ELF-1 (cell line): ENCODE results near the gene SLC25A47.

Experiments used
- DNase-seq: peaks from one replicate; pipeline ENCODE4 v3.0.0-alpha.2; 2016; ENCODE audit warnings: low read depth, low spot score

Gene SLC25A47

DNA sequence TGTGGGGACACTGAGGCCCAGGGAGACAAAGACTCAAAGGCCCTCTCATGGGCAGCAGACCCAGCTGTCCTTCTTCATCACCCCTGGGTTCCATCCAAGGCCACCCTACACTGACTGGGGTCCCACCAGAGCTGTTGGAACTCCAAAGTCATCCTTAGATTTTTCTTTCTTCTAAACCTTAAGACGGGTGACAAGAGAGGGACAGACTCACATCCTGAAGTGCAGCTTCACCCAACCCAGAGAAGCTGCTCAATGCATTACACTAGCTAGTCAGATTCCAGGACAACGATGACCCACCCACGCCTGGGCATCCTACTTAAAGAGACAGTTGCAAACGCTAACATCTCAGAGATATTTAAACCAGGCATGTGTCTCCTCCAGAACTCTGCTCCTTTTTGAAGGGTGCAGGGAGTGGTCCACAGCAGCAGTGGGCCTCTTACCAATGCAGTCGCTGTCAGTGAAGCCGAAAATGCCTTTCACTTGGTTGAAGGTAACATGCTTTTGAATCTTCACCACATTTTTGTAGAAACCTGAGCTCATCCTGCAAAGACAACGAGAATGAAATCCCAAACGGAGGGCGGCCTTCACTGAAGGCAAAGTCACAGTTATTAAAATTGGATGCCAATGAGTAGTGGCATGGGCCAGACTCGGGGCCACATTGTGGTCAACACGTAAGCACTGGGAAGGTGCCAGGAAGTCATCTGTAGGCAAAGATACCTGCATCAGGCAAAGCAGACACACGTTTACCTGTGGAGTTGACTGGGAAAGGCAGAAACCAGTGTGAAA lies 23.4 kb downstream of the SLC25A47 start:
- DNase-seq, result no peak

DNA sequence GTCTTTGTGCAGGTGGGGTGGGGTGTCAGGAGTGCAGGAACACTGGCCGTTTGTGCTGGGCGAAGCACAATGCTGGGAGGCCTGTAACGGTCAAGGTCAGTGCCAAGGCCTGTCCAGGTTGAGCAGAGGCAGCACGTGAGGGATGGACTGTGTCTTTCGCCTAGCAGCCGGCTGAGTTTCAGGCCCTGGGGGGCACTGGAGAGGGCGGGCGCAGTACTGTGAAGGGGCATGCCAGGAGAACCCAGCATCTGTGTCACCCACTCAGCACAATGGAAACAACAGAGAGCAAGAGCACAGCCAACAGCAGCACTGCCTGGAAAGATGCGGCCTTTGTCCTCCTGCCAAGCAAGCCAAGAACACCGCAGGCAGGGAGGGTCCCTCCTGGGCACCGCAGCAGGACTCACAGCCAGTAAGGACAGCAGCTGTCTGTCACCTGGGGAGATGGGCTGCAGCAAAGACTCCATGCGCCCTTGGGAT lies 25.2 kb downstream of the SLC25A47 start:
- no peak for DNase-seq

DNA sequence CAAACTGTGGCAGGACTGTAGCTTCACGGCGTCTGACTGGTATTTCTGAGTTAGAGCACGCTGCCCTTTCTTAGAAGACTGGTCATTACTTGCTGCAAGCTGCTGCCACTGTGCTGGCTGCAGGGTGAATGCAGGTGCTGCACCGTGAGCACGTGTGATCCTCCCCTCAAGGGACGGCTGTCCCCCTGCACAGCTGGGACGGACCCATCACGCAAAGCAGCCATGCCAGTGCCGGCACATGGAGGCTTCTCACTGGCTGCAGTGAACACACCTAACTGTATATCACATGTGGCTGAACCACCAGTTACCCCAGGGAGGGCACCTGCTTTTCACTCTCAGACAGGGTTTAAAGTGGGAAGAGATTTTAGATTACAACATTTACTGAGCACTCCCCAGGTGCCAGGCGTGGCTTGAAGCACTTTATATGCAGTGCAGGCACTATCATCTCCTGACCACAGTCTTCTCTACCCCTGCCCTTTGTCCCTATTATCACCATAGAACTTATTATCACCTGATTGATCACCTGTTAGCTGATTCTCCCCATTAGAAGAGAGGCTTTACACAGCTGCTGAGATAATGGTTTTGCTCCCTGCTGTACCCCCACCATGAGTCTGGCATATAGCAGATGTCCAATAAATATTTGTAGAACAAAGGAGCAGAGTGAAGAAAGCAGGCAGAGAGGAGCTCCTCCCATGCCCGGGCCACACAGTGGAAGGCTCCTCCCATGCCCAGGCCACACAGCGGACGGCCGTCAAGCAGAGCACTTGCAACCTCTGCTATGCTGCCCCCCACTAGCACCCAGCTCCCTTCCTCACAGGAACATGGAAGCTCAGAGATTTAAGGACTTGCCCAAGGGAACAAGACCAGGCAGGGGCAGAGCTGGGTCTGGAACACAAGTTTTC lies 25.9 kb downstream of the SLC25A47 start:
- DNase-seq, result no peak

DNA sequence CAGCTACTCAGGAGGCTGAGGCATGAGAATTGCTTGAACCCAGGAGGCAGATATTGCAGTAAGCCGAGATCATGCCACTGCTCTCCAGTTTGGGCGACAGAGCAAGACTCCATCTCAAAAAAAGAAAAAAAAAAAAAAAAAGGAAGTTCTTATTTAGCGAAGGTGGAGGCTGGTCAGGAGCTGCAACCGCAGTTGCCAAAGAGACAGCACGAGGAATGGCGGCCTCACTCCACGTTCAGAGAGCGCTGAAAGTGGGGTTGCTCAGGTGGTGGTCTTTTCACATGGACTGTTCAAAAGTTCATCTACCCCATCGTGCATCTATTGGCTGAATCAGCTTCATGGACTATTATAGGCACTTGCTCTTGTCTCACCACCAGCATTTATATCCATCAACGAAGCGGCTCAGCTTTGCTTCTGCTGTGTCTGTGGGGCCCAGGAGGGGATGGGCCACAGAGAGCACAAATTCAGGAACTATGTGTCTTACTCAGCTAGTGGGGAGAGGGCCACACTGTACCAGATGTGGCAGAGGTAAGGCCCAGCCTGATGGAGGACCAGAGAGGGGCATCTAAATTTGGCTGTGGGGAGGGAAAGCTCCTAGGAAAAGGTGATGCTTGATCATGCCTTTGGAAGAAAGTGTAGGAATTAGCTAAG lies 27.3 kb downstream of the SLC25A47 start:
- DNase-seq, result no peak

DNA sequence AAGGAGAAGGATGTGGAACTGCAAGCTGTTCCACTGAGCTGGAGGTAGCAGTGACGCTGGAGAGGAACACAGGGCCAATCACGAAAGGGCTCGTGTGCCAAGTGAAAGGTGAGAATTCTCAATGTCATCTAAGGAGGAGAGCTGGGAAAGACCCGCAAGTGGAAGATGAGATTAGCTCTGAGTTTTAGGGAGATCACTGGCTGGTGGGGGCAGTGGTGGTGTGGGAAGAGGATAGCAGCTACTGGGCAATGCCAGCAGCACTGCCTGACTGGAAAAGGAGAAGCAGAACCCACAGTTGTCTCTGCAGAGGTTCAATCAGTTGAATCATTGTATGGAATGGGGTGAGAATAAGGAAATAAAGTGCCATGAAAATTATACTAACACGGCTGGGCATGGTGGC lies 27.8 kb downstream of the SLC25A47 start:
- DNase-seq, result no peak

DNA sequence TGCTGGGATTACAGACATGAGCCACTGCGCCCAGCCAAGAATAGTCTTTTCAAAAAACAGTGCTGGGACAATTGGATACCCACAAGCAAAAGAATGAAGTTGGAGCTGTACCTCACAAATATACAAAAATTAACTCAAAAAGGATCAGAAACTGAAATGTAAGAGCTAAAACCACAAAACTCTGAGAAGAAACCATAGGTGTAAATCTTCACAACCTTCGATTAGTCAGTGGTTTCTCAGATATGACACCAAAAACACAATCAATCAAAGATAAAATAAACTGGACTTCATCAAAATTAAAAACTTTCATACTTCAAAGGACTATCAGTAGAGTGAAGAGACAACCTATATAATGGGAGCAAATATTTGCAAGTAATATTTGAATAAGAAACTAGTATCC lies 35.3 kb downstream of the SLC25A47 start:
- DNase-seq, result no peak

DNA sequence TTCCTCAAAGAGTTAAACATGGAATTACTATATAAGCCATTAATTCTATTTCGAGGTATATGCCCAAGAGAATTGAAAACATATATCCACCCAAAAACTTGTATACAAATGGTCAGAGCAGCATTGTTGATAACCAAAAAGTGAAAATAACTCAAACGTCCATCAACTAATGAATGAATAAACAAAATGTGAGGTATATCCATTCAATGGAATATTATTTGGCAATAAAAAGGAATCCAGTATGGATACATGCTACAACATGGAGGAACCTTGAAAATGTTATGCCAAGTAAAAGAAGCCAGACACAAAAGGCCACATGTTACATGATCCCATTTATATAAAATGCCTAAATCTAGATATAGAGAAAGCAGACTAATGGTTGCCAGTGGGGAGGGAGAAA lies 36.0 kb downstream of the SLC25A47 start:
- DNase-seq, result no peak

DNA sequence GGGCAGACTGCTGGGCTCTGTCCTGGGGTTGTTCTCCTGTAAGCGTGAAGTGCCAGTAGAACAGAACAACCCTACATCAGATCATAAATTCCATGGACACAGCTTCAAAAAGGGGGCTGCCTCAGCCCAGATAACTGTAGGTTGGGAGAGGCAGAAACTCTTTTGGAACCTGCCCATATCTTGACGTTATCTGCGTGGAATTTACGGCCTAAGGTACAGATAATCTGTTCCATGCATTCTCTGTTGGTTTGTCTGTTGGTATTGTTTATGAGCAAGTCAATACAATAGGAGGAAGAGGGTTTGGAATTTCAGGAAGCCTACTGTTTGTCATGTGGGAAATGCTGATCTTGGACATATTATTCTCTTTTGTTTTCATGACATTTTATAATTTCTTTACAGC lies 36.7 kb downstream of the SLC25A47 start:
- peak; percentile 23 for DNase-seq

DNA sequence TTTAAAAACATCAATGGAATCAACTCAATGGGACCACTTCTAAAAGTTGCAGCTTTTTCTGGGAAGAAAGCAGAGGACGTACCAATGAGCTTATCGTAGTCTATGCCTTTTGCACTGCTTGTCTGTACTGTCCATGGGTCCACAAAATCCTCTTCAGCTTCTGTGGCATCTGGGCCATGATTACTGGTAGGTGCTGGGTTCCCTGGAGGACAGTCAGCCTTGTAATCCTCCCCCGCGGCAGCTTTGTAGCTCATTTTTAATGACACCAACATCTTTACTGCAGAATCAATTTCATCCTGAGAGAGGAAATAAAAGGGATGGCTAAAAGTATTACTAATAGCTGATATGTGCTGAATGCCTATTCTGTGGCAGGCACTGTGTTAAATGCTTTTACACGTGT lies 38.5 kb downstream of the SLC25A47 start:
- no peak for DNase-seq

DNA sequence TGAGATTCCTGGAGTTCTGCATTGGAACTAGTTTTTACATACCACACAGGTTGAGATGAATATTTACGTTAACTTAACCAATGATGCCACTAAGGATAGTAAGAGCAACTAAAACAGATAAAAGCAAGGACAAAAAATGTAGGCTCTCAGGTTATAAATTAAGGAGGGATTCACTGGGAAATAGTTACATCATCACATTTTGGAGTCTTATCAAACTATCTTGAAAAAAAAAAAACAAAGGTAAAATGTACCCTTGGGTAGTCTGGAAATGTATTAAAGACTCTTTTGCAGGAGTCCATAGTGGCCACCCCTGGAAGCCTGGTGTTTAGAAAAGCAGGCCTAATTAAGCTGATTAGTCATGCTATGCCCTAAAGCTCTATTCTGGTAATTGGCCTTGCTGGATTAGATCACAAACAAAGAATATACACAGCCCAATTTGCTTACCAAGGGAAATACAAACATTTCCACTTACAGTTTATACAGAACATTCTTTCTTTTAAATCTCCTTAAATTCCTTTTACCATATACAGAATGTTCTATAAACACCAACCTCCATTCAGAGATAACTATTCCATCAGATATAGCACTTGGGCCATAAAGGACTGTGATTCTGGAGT lies 39.3 kb downstream of the SLC25A47 start:
- DNase-seq, result peak; percentile 21

DNA sequence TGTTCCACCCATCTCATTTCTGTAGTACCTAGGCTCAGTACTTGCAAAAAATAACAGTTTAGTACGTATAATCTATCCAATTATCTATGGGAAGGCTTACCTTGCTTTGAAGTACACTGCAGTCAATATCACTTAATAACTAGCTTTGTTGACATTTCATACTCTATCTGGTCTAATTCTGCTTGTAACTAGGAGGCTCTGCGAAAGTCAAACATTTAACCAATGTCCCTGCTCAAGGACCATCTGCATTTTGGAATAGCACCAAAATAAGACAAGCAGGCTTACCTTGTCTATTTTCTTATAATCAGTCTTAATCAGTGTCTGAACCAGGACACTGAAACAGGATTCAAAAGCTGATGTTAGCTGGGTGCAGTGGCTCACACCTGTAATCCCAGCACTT lies 39.9 kb downstream of the SLC25A47 start:
- no peak for DNase-seq

DNA sequence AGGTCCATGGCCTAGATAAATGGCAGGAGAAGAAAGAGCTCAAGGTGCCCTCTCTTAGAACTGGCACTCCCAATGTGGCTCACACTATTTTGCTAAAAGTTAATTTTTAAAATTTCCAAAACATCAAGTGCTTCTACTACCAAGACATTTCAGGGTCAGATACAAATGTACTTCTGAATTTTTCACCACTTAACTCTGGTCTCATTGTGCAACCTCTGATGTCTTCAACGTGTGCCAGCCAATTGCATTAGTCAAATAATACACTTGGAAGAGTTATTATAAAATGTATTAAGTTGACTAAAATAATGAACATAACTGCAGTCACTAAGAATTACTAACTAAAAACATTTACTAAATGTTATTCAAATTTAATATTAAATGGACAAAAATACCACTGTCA lies 41.3 kb downstream of the SLC25A47 start:
- no peak for DNase-seq

DNA sequence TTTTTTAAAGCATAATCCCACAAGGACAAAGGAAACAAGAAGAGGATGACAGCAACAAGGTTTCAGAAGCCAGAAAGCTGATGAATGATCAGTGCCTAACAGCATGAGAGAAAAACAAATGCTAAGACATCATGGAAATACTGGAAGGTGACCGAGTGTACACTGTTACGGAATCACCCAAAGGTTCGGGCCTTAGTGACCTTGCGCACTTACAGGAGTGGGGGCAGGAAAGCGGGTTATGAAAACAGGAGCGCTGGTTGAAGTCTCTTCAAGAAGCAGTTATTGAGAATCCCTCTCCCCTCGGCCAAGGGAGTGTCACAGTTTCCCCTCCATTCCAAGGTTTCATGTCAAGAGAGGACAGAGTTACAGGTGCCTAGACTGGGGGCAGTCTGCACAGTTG lies 42.6 kb downstream of the SLC25A47 start:
- no peak for DNase-seq

DNA sequence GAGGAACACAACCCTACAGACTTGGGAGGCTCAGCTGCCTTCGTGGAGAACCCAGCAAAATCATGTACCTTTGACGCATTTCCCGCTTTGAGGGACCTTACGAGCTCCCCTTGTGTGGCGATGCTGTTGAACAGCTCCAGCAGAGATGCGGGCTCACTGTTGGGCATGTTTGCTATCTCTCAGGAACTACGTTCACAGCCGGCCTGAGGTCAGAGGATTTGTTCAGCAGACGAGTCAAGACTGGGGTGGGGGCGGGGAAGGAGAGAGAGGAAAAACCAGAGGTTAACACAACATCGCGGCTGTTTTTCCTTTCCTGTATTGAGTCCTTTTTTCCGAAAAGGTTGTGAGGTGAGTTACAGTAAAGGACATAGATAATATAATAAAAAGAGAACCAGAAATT lies 45.9 kb downstream of the SLC25A47 start:
- no peak for DNase-seq

DNA sequence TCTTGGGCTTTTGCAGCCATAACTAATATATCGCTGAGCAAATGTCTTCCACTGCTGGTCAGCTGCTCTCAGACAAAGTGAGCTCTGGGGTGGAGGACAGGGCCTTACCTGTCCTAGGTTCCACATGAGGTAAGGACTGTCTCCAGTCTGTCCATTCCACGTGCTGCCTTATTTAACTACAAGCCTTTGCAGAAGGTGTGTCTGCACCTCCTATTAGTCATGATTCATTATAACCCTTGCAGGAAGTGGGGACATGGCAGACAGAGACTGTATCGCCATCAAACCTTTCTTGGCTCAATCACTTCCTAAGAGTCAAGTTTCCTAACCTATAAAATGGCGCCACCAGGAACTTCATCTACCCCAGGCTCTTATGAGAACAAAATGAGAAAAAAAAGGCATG lies 46.9 kb downstream of the SLC25A47 start:
- DNase-seq, result no peak

DNA sequence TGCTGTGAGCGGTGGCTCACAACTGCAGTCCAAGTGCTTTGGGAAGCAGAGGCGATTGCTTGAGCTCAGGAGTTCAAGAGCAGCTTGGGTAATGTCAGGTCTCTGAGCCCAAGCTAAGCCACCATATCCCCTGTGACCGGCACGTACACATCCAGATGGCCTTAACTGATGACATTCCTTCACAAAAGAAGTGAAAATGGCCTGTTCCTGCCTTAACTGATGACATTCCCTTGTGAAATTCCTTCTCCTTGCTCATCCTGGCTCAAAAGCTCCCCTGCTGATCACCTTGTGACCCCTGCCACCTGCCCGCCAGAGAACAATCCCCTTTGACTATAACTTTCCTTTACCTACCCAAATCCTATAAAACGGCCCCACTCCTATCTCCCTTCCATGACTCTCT lies 48.6 kb downstream of the SLC25A47 start:
- peak; percentile 83 for DNase-seq

DNA sequence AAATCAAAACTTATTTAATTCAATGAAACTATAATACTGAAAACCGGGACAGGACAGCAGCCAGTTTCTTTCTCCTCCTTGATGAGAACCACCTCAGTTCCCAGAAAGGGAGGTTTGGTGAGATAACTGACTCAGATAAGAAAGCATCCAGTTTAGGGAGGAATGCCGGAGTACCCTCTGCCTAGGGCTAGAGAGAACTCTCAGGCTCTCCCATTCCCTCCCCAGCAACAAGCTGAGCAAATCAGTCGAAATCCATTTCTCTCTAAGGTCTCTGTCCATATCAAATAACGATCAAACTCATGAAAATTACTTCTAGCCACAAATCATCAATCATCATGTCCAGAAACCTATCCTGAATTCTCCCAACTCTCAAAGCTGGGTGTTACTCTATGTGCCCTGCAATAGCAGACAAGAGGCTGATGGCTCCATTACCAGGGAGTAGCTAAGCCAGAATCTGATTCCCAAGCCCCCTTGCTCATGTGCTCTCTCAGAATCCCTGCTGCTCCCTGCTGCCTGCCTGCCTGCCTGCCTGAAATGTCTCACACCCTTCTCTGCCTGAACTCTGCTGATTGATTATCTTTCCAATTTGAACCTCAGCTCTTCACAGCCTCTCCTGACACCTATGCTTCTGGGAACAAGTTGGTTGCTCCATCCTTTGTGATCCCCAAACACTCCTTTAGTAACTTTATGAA lies 49.4 kb downstream of the SLC25A47 start:
- peak; percentile 82 for DNase-seq

DNA sequence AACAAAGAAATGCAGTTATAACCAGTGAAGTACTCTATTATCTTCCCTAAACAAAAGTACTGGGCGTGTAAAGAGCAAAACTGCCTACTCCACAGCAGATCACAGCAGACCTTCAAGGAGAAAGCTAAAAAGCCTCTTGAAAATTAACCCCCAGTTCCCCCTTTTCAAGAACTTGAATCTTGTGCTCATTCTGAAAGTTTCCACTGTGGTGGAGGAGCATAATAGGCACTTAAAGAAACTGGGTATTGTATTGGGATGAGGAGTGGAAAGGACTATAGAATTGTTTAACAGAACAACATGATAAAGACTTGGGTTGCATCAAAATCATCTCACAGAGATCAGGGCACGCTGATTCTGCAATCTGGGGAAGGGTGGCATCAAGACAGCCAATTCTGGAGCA lies 51.1 kb downstream of the SLC25A47 start:
- no peak for DNase-seq

DNA sequence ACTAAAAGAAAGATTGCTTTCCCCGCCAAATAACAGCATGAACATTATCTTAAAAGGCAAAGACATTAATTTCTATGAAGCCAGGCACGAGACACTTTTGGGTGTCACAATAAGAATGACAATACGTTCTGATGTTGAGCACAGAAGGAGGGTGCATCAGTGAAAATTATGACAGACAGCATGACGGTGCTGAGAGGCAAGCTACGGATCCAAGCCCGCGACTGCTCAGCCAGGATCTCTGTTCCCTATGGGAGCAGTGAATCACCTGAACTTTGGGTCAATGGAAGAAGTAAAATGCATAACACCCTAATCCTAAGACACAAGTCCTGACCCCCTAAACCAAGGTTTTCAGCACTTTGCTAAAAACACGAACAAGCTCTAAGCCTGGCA lies 51.7 kb downstream of the SLC25A47 start:
- no peak for DNase-seq

DNA sequence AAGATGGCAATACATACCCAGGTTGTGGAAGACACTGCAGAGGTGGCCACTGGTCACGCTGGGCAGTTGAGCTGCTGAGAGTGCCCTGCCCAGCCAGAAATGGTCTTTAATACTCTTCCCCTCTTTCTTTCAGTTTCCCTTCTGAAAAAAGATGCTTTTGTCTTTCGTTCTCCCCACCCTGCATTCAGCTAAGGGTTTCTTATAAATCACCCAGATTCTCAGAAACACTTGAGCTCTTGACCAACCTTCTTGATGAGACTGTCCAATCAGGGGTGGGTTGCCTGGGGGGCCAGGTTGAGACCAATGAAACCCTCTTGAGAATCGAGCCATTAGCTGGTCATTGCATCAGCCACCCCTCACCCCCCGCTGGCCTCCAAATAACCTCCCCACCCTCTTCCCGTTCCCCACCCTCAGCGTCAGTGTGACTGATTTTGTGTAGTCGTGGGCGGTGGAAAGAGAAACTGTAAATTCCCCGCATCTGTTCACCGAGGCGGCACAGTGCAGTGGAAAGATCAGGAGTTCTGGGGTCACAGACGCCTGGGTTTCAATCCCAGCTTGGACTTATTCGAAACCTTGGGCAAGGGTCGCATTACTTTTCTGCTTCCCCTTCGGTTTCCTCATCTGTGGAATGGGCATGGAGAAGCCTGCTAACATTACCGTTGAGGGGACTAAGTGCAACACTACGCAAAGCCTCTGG lies 52.3 kb downstream of the SLC25A47 start:
- DNase-seq, result peak; percentile 76
